Natural killer cell (primary cell): ENCODE data around the gene EVL. TPM values are rescaled to one million over a fixed set of nuclear protein-coding genes. Genes with fewer than 3 reads are reported as not detected.

ENCODE experiments used
- ATAC-seq, 3 donors: fragments of 150-1000 bp in 2 of 3; fragments of 200-7000 bp in 1 of 3; cut with Tn5 transposase; 1 replicate in 1 of 3; 2 replicates in 2 of 3; pipeline ENCODE4 v1.10.0; 2021; ENCODE audit warnings: mild to moderate bottlenecking in 2 of 3, moderate library complexity in 2 of 3
- DNase-seq, 2 donors: peaks; one replicate each; pipeline versions ENCODE4 v3.0.0 to v3.0.0-alpha.2; 2013 to 2021; ENCODE audit warnings: mixed read lengths in 1 of 2
- H3K27ac ChIP-seq: one replicate; pipeline ENCODE4 v1.5.1; 2013; ENCODE audit warnings: mild to moderate bottlenecking, low read length
- H3K27me3 ChIP-seq: one replicate; pipeline ENCODE4 v1.6.1; 2013; ENCODE audit warnings: low read length; ENCODE audit not compliant: control insufficient read depth, insufficient read depth
- H3K36me3 ChIP-seq: one replicate; pipeline ENCODE4 v1.6.1; 2013; ENCODE audit warnings: low read length; ENCODE audit not compliant: control insufficient read depth, insufficient read depth
- H3K4me1 ChIP-seq: one replicate; pipeline ENCODE4 v1.6.1; 2013; ENCODE audit warnings: low read length; ENCODE audit not compliant: control insufficient read depth, insufficient read depth
- H3K4me3 ChIP-seq: one replicate; pipeline ENCODE4 v1.5.1; 2013; ENCODE audit warnings: low read length
- H3K9me3 ChIP-seq: one replicate; pipeline ENCODE4 v1.6.1; 2013; ENCODE audit warnings: low read length; ENCODE audit not compliant: control insufficient read depth, insufficient read depth
- H3K27ac Mint-ChIP-seq, 2 donors: one replicate each; pipeline ENCODE4 v1.8.0; 2022; ENCODE audit warnings: mild to moderate bottlenecking in 2 of 2, mixed read lengths in 2 of 2, moderate library complexity in 1 of 2
- H3K27me3 Mint-ChIP-seq, 2 donors: one replicate each; pipeline ENCODE4 v1.8.0; 2022; ENCODE audit warnings: low read depth in 2 of 2, mixed read lengths in 2 of 2
- H3K36me3 Mint-ChIP-seq: one replicate; pipeline ENCODE4 v1.8.0; 2022; ENCODE audit warnings: mixed read lengths
- H3K4me1 Mint-ChIP-seq, 2 donors: one replicate each; pipeline ENCODE4 v1.8.0; 2022; ENCODE audit warnings: mixed read lengths in 2 of 2
- H3K4me3 Mint-ChIP-seq: one replicate; pipeline ENCODE4 v1.8.0; 2022; ENCODE audit warnings: mild to moderate bottlenecking, moderate library complexity, mixed read lengths
- H3K9me3 Mint-ChIP-seq, 2 donors: one replicate each; pipeline ENCODE4 v1.8.0; 2022; ENCODE audit warnings: mixed read lengths in 2 of 2
- WGBS: methylation state at CpG from one replicate; pipeline ENCODE4 v1.1.7; 2013; ENCODE audit warnings: missing lambda C conversion rate; ENCODE audit not compliant: insufficient coverage; 5-methylcytosine and 5-hydroxymethylcytosine counted together
- intact Hi-C: fragments of 100-400 bp; cut with micrococcal nuclease; formaldehyde crosslinking; loops from one replicate; pipeline ENCODE4 v1.14.2; 2022
- total RNA-seq, 4 donors: library from RNA; stranded (reverse); fragments of 120-200 nt in 1 of 4; gene quantifications; one replicate each; pipeline versions ENCODE4 v1.2.3 to v1.2.4, GENCODE V29; 2013 to 2022
- TF ChIP-seq, protein P1 (sequence below): fragments of 200-600 bp; IDR thresholded peaks from one replicate; pipeline ENCODE4 v1.8.0; 2022; ENCODE audit warnings: antibody characterized with exemption

The EVL gene
- total RNA-seq, 3 donors from 2014 or later (not counting 1 experiment from before 2014, with no cell fraction given): 882 to 1,108 (median 986) TPM

DNA sequence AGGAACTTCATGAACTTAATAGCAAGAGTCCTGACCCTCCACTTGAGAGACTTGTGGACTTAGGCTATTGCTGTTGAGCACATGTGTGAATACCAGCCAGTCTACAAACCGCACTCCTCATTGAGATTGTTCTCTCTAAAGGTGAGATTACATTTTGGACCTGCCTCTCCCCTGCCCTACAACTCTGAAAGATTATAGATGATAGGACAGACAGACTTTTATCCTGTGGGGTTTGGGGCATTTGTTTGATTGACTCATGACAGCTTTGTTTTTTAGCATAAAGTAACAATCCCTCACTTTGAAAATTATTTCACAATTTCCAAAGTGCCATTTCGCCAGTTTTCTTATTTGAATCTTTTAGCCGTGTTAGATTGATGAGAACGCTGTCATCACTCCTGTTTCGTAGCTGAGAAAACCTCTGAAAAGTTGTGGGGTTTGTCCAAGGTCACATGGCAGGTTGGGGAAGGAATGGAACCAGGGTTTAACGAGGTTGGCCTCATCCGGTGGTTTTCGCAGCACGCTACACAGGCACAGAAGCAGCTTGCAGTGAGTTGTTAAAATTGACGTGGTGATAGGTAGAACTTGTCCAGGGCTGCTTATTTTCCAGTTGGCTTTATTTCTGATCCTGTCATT lies 836 bp downstream of the EVL start:
- ATAC-seq (peak; percentile 22 to 57 (median 45)), DNase-seq (peak; percentile 80 to 95)
- Mint-ChIP-seq H3K27me3 (no peaks in the 10 kb centered on the region), H3K9me3 (no peaks in the 10 kb centered on the region), H3K36me3 (no peaks in the 10 kb centered on the region), H3K4me3 (peak overlapping the region; percentile 90), H3K27ac (peak overlapping the region; percentile 93), H3K4me1 (peaks cover 90 to 95% of the 10 kb centered on the region in 2 donors)
- Histone ChIP-seq H3K9me3 (no peaks in the 10 kb centered on the region), H3K27ac (peak overlapping the region; percentile 89), H3K4me1 (peaks cover 75% of the 10 kb centered on the region), H3K36me3 (peaks cover 12% of the 10 kb centered on the region), H3K4me3 (peak overlapping the region; percentile 78), H3K27me3 (no peaks in the 10 kb centered on the region)
- 0% methylated on average over 10 of the region's 10 CpGs for WGBS
- intact Hi-C loops: loop anchor here (1.0 to 5.0 kb wide), 4 partner anchors 9 to 1756 kb away; partner anchors contain the start of gene YY1
- TF ChIP-seq, protein P1, sequence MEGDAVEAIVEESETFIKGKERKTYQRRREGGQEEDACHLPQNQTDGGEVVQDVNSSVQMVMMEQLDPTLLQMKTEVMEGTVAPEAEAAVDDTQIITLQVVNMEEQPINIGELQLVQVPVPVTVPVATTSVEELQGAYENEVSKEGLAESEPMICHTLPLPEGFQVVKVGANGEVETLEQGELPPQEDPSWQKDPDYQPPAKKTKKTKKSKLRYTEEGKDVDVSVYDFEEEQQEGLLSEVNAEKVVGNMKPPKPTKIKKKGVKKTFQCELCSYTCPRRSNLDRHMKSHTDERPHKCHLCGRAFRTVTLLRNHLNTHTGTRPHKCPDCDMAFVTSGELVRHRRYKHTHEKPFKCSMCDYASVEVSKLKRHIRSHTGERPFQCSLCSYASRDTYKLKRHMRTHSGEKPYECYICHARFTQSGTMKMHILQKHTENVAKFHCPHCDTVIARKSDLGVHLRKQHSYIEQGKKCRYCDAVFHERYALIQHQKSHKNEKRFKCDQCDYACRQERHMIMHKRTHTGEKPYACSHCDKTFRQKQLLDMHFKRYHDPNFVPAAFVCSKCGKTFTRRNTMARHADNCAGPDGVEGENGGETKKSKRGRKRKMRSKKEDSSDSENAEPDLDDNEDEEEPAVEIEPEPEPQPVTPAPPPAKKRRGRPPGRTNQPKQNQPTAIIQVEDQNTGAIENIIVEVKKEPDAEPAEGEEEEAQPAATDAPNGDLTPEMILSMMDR: no peak

DNA sequence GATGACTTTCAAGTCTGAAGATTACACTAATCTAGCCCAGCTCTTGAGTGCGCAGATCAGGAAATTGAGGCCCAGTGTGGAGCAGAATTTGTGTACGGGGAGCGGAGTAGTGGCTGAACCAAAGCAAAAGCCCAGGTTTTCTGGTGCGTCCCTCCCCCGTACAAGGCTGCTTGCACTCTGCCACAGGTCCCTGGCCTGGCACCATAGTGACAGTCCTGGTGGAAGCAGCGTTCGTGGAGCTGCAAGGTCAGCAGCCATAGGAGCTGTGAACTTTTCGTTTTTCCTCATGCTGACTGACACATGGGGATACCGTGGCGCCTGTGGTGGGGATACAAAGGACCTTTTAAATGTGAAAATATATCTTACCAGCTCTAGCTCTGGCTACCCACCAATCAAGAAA lies 1.7 kb downstream of the EVL start:
- peak overlapping the region; percentile 78 for H3K4me3 ChIP-seq
- H3K9me3 ChIP-seq: no peaks in the 10 kb centered on the region
- H3K9me3 Mint-ChIP-seq: no peaks in the 10 kb centered on the region
- H3K36me3 Mint-ChIP-seq: no peaks in the 10 kb centered on the region
- intact Hi-C loops: loop anchor here (1.0 to 5.0 kb wide), 3 partner anchors 10 to 1755 kb away; partner anchors contain the start of gene YY1
- TF ChIP-seq, protein P1: no peak
- DNase-seq: peak; percentile 29 to 47
- no peak for ATAC-seq
- H3K27ac ChIP-seq: peak overlapping the region; percentile 89
- peak overlapping the region; percentile 93 for H3K27ac Mint-ChIP-seq
- WGBS: 2% methylated on average over 7 of the region's 10 CpGs
- peak overlapping the region; percentile 90 for H3K4me3 Mint-ChIP-seq
- H3K4me1 Mint-ChIP-seq: peaks cover 92 to 98% of the 10 kb centered on the region in 2 donors
- H3K27me3 Mint-ChIP-seq: no peaks in the 10 kb centered on the region
- H3K36me3 ChIP-seq: peaks cover 14% of the 10 kb centered on the region
- H3K27me3 ChIP-seq: no peaks in the 10 kb centered on the region
- peaks cover 72% of the 10 kb centered on the region for H3K4me1 ChIP-seq

GRCh38 chr14:100067481-100067880 lies 2.3 kb downstream of the EVL start:
- peak overlapping the region; percentile 89 for H3K27ac ChIP-seq
- Mint-ChIP-seq H3K27me3 (no peaks in the 10 kb centered on the region), H3K9me3 (no peaks in the 10 kb centered on the region), H3K27ac (peak overlapping the region; percentile 93), H3K4me3 (peak overlapping the region; percentile 90), H3K4me1 (peaks cover 92 to 95% of the 10 kb centered on the region in 2 donors), H3K36me3 (no peaks in the 10 kb centered on the region)
- ATAC-seq: no peak
- peaks cover 76% of the 10 kb centered on the region for H3K4me1 ChIP-seq
- intact Hi-C loops: loop anchor here (5.0 kb wide), 2 partner anchors 170 to 1755 kb away; partner anchors contain the start of gene YY1
- peak overlapping the region; percentile 78 for H3K4me3 ChIP-seq
- 20% methylated on average over 6 of the region's 6 CpGs for WGBS
- H3K9me3 ChIP-seq: no peaks in the 10 kb centered on the region
- peak in 1 of 2 donors; percentile 37 for DNase-seq
- no peaks in the 10 kb centered on the region for H3K27me3 ChIP-seq
- TF ChIP-seq, protein P1: no peak
- H3K36me3 ChIP-seq: peaks cover 14% of the 10 kb centered on the region
